DMS153 treated with DMSO at 0.1 percent for 48 hours (cell line): ENCODE measurements around the gene CKAP4.
"Not testable (repeated sequence)": the region's sequence is repeated elsewhere in the genome, so short reads cannot be mapped to it uniquely, and the experiment has no call there.

ENCODE experiments used
- DNase-seq: peaks from one replicate; lab custom pipeline; 2025; ENCODE audit not compliant: unreplicated experiment; lab: John Stamatoyannopoulos, UW

CKAP4 gene, protein sequence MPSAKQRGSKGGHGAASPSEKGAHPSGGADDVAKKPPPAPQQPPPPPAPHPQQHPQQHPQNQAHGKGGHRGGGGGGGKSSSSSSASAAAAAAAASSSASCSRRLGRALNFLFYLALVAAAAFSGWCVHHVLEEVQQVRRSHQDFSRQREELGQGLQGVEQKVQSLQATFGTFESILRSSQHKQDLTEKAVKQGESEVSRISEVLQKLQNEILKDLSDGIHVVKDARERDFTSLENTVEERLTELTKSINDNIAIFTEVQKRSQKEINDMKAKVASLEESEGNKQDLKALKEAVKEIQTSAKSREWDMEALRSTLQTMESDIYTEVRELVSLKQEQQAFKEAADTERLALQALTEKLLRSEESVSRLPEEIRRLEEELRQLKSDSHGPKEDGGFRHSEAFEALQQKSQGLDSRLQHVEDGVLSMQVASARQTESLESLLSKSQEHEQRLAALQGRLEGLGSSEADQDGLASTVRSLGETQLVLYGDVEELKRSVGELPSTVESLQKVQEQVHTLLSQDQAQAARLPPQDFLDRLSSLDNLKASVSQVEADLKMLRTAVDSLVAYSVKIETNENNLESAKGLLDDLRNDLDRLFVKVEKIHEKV

DNA sequence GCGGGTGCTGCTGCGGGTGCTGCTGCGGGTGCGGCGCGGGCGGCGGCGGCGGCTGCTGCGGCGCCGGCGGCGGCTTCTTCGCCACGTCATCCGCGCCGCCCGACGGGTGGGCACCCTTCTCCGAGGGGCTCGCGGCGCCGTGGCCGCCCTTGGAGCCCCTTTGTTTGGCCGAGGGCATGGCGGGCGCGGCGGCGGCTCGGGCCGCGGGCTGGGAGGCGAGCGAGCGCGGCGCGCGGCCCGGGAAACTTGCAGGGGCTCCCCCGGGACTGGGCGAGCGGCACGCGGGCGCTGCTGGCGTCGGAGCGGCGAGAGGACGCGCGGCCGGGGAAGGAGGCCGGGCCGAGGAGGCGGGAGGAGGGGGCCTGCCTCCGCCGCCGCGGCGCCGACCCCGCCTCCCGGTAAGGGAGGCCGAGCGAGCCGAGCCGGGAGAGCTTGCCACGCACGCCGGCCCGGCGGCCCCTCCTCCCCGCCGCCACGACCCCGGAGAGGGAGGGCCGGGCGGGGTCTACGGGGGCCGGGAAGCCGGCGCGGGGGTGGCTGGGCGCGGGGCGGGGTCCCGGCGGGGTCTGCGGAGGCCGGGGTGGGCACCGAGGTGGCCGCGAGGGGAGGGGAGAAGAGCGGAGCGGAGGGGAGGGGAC lies at the start of gene CKAP4:
CKAP4 (minus strand) TSS at position 347 of the 638 bp plus-strand sequence; CDS start at position 178, 169 bp downstream.
- peak; percentile 31 for DNase-seq

DNA sequence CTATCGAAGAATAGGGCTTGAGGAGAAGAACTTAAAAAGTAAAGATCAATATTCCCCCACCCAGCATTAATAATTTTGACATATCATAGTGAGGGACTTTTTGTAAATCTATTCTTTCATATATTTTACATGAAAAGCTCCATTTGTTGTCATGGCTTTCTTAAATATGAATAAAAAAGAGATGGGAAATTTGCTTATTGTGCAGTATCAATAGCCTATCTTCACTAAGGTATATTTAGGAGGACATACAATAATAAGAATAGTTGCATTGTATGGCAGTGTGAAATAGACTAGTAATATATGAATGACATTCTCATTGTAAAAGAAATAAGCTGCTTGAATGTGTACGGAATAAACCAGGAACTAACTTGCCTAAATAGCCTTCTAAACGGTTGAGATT lies 49.3 kb upstream of the CKAP4 start:
- DNase-seq = no peak

DNA sequence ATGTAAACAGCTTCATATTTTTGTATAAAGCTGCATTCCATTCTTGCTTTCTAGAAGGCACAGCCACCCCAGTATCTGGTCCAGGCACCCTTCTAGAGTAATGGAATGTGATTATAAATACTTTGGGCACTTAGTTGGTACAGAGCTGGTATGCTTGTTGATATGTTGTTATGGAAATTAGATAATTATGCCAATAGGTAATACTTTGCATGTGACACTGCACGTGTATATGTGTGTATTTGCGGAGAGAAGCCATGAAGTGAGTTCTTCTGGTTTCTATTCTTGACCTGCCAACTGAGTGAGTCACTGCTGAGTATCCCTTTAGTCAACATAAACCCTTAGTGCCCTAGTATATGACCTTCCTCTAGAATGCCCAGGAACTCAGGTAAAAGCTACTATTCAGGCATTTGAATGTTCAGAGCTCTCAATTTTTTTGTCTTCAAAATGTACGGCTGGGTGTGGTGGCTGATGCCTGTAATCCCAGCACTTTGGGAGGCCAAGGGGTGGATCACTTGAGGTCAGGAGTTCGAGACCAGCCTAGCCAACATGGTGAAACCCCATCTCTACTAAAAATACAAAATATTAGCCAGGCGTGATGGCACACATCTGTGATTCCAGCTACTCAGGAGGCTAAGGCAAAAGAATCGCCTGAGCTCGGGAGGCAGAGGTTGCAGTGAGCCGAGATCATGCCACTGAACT lies 48.5 kb upstream of the CKAP4 start:
- no peak for DNase-seq

DNA sequence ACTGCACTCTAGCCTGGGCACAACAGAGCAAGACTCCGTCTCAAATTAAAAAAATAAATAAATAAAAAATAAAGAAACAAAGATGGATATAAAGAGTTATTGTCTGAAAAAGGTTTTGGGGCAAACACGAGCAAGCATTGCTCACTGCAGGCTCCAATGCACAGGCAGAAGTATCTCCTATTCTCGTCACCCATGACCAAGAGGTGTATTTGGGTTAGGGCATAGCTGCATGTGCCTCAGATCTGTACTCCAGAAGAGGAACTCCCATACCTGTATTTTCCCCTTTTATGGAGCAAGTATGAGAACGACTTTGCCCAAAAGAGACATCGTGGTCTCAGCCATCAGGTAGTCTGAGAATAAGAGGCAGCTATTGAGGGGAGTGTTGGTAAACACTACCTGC lies 44.5 kb upstream of the CKAP4 start:
- no peak for DNase-seq

DNA sequence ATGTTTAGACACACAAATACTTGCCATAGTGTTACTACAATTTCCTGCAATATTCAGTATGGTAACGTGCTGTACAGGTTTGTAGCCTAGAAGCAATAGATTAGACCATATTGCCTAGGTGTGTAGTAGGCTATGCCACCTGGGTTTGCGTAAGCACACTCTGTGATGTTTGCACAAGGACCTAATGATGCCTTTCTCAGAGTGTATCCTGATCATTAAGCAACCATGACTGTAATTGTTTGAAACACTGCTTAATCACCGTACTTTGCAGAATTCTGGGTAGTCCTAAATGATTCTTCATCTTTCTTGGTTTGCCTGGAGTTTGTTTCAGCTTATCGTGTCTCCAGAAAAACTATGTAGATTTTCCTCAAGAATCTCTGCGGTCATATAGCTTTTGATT lies 43.5 kb upstream of the CKAP4 start:
- peak; percentile 58 for DNase-seq

DNA sequence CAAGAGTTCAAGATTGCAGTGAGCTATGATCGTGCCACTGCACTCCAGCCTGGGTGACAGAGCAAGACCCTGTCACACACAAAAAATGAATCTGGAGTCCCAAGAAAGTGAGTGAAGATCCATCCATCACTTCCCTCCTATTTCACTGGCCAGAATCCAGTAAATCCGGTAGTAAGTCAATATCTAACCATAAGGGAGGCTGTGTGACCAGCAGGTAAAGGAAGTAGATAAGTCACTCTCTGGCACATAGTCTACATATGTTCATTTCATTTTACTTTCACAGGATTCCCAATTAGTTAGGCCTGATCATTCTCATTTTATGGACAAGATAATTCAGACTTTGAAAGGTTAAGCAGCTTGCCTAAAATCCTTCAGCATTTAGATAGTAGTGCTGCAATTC lies 42.8 kb upstream of the CKAP4 start:
- DNase-seq = no peak

DNA sequence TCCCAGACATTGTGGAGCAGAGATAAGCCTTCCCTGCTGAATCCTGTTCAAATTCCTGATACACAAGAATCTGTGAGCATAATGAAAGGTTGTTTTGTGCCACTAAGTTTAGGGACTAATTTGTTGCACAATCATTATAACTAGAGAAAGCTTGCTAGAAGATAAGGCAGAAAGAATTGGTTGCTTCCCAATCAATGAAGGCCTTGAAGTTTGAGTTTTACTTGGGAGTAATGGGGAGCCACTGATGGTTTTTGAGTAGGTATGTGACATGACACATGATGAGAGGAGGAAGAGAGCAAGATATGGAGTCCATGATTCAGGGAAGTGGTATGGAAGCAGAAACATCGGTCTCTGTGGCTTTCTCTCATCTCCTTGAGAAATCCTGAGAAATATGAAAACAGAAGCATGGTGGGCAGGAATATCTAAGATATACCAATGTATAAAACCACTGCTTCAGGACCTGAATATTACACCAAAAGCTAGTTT lies 41.4 kb upstream of the CKAP4 start:
- DNase-seq = no peak

DNA sequence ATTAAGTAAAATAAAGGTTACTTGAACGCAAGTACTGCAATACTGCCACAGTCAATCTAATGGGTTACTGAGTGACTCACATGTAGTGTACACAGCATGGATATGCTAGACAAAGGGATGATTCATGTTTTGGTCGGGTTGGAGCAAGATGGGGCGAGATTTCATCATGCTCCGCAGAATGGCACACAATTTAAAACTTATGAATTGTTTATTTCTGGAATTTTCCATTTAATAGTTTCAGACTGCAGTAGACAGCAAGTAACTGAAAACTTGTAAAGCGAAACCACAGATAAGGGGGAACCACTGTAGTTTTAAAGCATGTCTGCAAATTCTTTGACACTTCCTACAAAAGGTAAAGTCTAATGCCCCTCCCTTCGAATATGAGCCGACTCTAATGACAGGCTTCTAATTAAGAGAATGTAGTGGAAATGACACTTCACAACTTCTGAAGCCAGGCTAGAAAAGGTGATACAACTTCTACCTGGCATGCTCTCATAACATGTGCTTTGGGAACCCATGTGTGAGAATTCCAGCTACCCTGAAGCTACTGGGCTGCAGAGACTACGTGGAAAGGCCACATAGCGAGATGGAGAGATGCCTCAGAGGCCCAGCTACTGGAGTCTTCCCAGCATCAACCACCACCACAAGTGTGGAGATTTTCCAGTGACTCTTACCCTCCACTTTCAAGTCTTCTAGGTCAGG lies 40.8 kb upstream of the CKAP4 start:
- DNase-seq = no peak

DNA sequence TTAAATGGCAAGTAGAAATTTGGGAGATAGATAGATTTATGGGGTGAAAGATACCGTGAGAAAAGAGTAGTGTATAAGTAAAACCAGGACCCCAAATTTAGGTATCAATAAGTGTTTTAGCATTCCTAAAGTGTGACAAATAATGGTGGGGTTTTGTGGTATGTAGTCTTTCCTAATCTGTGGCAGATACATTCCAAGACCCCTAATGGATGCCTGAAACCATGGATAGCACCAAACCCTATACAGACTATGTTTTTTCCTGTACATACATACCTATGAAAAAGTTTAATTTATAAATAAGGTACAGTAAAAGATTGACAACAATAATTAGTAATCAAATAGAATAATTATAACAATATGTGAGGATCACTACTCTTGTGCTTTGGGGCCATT lies 40.3 kb upstream of the CKAP4 start:
- no peak for DNase-seq

DNA sequence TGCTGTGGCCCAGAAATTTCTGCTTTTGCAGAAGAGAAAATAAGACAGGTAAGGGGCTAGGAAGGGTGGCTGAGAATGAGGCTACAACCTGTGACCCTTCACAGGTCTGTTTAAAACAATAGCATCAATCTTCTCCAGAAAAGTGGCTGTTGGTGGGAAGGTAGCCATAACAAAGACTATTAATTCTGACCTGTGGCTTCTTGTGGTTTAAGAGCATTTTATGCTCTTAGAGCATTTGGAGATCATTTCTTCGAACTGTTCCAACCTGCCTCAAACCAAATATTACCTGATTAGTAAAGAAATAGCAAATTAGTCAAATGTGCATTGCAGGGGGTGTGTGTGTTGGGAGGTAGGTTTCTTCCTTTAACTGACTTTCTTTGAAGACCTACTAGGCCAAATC lies 39.5 kb upstream of the CKAP4 start:
- DNase-seq = no peak

DNA sequence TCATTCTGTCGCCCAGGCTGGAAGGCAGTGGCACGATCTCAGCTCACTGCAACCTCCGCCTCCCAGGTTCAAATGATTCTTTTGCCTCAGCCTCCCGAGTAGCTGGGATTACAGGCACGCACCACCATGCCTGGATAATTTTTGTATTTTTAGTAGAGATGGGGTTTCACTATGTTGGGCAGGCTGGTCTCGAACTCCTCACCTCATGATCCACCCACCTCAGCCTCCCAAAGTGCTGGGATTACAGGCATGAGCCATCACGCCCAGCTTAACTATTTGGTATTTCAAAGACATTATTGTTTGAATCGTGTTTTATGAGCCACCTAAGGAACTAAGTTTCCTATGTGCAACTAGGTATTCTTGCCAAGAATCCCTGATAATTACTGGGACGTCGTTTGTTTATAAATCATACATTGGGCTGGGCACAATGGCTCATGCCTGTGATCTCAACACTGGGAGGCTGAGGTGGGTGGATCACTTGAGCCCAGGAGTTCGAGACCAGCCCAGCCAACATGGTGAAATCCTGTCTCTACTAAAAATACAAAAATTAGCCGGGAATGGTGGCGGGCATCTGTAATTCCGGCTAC lies 38.8 kb upstream of the CKAP4 start:
- not testable (repeated sequence) for DNase-seq

DNA sequence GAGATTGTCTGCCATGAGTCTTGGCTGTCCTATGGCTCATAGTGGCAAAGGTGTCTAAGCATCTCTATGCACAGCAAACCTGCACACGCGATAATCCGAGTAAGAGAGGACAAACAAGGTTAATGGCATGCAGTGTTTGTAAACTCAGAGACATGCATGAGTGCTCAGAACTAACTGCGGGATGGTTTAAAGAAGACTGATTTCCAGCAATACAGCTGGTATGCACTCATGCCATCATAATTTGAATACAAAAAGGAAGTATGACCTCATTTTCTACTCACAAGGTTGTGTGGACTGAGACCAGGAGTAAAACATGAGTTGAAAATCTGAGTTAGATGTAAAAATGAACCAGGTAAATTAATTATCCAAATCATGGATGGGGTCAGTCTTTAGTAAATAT lies 38.2 kb upstream of the CKAP4 start:
- no peak for DNase-seq

DNA sequence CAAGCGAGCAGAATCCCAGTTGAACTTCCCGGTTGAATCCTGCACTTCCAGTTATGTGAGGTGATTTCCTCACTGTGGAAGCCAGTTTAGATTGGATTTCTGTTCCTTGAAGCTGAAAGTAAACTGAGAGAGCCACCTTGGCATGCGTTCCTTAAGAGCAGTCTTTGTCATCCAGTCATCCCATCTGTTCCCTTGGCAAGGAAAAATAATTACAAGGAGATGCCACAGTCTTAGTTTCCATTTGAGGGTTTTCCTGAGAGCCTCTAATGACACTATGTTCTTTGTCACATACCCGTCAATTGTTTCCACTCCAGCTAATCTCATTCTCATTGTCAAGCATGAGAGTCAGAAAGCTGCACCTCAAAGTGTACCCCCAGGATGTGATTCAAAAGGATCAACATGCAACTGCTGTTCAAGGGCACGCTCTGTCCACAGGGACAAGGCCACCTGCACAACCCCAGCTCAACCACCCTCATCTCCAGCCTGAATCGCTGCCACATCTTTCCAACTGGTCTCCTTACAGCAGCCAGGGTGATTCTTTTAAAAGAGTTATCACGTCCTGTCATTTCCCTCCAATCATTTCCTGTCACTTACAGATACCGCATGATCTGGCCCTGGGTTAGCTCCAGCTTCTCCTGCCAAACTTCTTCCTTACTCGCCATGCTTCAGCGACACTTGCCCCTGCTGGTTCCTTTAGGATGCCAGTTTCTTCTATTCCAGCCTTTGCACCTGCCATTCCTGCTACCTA lies 36.7 kb upstream of the CKAP4 start:
- no peak for DNase-seq

DNA sequence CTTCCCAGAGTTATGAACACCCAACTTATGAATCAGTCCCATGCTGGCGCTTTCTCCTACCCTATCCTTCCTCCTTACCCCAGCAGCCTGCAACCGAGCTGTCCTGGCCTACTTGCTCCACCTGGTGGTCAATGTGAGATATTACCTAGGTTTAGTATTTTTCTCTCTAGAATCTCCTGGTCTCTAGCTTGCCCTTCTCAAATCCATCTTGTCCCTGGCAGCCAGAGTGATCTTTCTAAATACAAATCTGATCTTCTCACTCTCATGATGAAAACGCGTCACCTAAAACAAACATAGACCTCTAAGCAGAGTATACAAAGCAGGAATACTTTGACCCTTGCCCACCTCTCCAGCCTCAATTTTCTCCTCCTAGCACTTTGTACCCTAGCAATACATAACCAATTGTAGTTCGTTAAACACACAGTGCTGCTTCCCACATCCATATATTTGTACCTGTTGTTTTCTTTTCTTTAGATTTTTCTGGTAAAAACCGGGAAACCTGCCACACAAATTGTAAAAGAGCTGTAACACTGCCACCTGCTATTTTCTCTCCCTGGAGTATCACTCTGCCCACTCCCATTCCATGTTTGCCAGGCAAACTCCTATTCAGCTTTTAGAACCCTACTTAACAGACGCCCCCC lies 34.8 kb upstream of the CKAP4 start:
- peak; percentile 25 for DNase-seq

DNA sequence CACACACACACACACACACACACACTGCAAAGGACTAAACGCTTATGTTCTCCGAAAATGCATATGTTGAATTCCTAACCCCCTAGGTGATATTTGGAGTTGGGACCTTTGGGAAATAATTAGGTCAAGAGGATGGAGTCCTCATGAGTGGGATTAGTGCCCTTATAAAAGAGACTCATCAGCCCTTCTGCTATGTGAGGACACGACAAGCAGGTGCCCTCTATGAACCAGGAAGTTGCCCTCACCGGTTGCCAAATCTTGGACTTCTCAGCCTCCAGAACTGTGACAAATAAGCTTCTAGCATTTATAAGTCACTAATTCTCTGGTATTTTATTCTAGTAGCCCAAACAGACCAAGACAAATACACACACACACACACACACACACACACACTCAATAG lies 34.0 kb upstream of the CKAP4 start:
- no peak for DNase-seq

DNA sequence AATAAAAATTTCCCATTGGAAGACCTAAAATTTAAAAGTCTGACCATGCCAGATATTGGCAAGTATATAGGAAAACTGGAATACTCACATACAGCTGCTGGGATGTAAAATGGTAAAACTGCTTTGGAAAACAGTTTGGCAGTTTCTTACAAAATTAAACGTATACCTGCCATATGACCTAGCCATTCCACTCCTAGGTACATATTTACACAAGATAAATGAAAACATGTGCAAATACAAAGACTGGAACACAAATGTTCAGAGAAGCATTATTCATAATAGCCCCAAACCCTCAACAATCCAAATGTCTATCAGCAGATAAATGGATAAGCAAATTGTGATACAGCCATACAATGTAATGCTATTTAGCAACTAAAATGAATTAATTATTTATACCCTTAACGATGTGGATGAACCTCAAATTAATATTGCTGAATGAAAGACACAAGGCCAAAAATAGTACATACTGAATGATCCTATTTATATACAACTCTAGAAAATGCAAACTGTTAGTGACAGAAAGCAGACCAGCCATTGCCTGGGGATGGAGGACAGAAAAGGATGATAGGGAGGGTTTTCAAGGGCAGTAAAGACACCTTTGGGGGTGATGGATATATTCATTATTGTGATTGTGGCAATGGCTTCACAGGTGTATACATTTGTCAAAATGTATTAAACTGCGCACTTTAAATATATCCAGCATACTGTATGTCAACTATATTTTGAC lies 33.4 kb upstream of the CKAP4 start:
- no peak for DNase-seq

DNA sequence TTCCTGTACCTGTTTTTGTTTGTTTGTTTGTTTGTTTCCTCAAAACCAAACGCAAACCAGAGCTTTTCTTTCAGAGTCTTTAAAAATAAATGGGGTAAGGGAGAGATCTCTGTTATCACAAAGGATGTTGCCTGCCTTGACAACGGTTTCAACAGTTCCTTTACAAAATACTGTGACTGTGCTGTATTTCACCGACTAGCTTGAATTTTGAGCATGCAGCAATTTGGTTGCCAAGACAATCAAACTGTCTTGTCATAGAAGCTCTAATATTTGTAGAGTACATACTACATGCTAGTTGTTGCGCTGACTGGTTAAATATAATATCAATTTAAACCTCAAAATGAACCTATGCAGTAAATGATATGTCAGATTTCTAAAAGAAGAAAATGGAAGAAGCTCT lies 32.3 kb upstream of the CKAP4 start:
- DNase-seq = no peak

DNA sequence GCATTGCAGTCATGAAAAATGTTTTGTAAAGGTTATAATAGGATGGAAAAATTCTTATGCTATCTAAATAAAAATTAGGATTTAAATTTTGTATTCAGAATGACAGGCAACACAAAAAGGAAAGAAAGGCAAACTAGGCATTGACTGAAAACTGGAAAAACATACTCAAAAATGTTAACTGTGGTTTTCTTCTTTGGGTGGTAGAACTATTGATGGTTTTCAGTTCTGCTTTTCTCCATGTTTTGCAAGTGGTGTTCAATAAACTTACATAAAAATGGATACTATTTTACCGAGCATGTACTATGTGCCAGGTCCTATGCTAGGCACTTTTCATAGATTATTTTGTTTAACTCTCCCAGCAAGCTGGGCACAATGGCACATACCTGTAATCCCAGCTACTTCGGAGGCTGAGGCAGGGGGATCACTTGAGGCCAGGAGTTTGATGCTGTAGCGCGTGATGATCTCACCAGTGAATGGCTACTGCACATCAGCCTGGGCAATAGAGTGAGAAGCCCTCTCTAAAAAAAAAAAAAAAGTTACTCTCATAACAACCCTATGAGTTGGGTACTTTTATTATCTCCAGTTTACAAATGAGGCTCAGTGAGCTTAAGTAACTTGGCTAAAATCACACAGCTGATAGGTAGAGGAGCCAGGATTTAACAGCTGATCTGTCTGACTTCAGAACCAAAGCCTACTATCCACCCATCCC lies 28.4 kb upstream of the CKAP4 start:
- no peak for DNase-seq
